Measurements from ENCODE around the gene E2F2. TPM values are rescaled to one million over a fixed set of nuclear protein-coding genes. Genes with fewer than 3 reads are reported as not detected.

E2F2 gene
- total RNA-seq, 5 donors from 2014 or later (not counting 1 experiment from before 2014, with no cell fraction given), result 1.7 to 3.1 (median 2.5) TPM

DNA sequence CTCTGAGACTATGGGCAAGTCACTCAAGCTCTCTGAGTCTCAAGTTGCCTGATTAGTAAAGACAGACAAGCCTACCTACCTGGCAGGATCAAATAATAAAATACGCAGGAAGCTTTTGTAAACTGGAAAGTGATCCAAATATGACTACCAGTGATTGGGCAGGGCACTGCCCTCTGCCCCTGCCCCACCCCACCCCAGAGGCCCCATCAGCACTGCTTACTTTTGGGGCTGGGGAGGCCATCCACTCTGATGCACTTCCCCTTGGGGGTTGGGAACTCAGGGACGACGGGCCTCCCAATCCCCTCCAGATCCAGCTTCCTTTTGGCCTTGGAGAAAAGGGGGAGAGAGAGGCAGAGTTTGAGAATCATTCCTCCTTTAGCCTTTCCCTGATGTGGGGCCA, 6.9 kb downstream of the E2F2 start:
- H3K36me3 Mint-ChIP-seq, result no peaks in the 10 kb centered on the region
- no peaks in the 10 kb centered on the region for H3K27me3 Mint-ChIP-seq
- H3K27ac Mint-ChIP-seq, result peak overlapping the region; percentile 95 to 99
- POLR2A ChIA-PET, result interaction anchor here in 1 of 2 donors (0.7 kb wide), 1 partner anchor 25 kb away, joined by 4 read pairs; no protein-coding TSS in a partner anchor
- WGBS (ENCODE audit: insufficient coverage), result no CpG with 5 or more reads among the region's 3 CpGs
- Histone ChIP-seq H3K27ac (ENCODE audit: low read length) (peak overlapping the region; percentile 77), H3K4me3 (ENCODE audit: control insufficient read depth in 1 of 2, extremely low read depth in 1 of 2, low read length in 1 of 2) (no peak overlapping the region), H3K36me3 (ENCODE audit: control insufficient read depth in 2 of 2, extremely low read depth in 1 of 2, insufficient read depth in 1 of 2, low read length in 1 of 2) (no peaks in the 10 kb centered on the region), H3K9me3 (no peaks in the 10 kb centered on the region), H3K4me1 (ENCODE audit: control insufficient read depth in 1 of 2, extremely low read depth in 1 of 2, insufficient read depth in 2 of 2, low read length in 2 of 2) (peaks cover 45 to 61% of the 10 kb centered on the region in 2 experiments), H3K27me3 (replicated peaks in 1 of 2; ENCODE audit: control insufficient read depth in 2 of 2, extremely low read depth in 1 of 2, insufficient read depth in 2 of 2, low read length in 1 of 2) (no peaks in the 10 kb centered on the region)
- ATAC-seq (replicated peaks in 1 of 4) (no peak), DNase-seq (no peak)
- CTCF ChIA-PET, result interaction anchor here in 1 of 2 donors (0.8 to 6.6 kb wide), 4 partner anchors 16 to 113 kb away, joined by 4 to 52 read pairs (median 6); no protein-coding TSS in a partner anchor
- peaks cover 43 to 68% (median 57%) of the 10 kb centered on the region in 3 donors for H3K4me1 Mint-ChIP-seq
- H3K9me3 Mint-ChIP-seq, result no peaks in the 10 kb centered on the region
- H3K4me3 Mint-ChIP-seq, result peak overlapping the region in 1 of 3 donors; percentile 90

DNA sequence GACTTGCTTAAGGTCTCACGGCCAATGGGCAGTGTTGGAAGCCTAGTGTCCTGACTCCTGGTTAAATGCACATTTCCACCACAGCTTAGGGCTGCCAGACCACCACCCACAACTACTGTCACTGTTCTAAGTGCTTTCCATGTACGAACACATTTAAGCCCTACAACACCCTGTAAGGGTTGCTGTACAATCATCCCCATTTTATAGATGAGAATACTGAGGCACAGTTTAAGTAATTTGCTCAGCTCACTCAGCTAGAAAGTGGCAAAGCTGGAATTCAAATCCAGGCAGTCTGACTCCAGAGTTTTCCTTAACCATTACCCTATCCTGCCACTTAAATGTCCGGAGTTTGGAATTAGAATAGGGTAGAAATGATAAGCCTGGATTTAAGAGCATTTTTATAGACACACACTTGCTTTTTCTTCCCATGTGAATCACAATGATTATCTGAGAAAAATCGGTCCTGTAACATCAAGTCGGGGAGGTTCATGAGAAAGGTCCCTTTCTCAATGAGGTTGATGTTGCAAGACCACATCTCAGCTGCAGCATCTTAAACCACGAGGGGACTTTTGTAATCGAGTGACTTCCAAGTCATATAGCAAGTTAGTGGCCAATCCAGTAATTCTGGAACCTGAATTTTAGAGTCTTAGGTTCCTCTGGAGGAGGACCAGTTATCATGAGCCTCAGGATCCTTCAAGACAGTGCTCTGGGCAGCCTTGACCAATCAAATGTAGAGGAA, 8.6 kb downstream of the E2F2 start:
- no peak for DNase-seq
- POLR2A ChIA-PET, result no interaction called here

GRCh38 chr1:23521588-23521987, 9.4 kb downstream of the E2F2 start:
- H3K27me3 Mint-ChIP-seq, result no peaks in the 10 kb centered on the region
- CTCF ChIA-PET, result interaction anchor here in 1 of 2 donors (1.4 kb wide), 1 partner anchor 25 kb away, joined by 4 read pairs; no protein-coding TSS in a partner anchor
- Histone ChIP-seq H3K27me3 (replicated peaks in 1 of 2; ENCODE audit: control insufficient read depth in 2 of 2, extremely low read depth in 1 of 2, insufficient read depth in 2 of 2, low read length in 1 of 2) (no peaks in the 10 kb centered on the region), H3K36me3 (ENCODE audit: control insufficient read depth in 2 of 2, extremely low read depth in 1 of 2, insufficient read depth in 1 of 2, low read length in 1 of 2) (no peaks in the 10 kb centered on the region), H3K9me3 (no peaks in the 10 kb centered on the region), H3K4me1 (ENCODE audit: control insufficient read depth in 1 of 2, extremely low read depth in 1 of 2, insufficient read depth in 2 of 2, low read length in 2 of 2) (peaks cover 21 to 35% of the 10 kb centered on the region in 2 experiments), H3K4me3 (ENCODE audit: control insufficient read depth in 1 of 2, extremely low read depth in 1 of 2, low read length in 1 of 2) (no peak overlapping the region), H3K27ac (ENCODE audit: low read length) (no peak overlapping the region)
- 98% methylated on average over 14 of the region's 16 CpGs for WGBS (ENCODE audit: insufficient coverage)
- POLR2A ChIA-PET, result no interaction called here
- no peaks in the 10 kb centered on the region for H3K9me3 Mint-ChIP-seq
- ATAC-seq (replicated peaks in 1 of 4), result no peak
- H3K4me3 Mint-ChIP-seq, result no peak overlapping the region
- no peaks in the 10 kb centered on the region for H3K36me3 Mint-ChIP-seq
- no peak for DNase-seq
- peaks cover 17 to 42% (median 32%) of the 10 kb centered on the region in 3 donors for H3K4me1 Mint-ChIP-seq
- peak overlapping the region; percentile 25 to 50 for H3K27ac Mint-ChIP-seq

More for the DNA sequence above, 8.6 kb downstream of the E2F2 start:
- H3K9me3 Mint-ChIP-seq, result no peaks in the 10 kb centered on the region
- peak overlapping the region; percentile 72 to 79 for H3K27ac Mint-ChIP-seq
- H3K4me3 ChIP-seq (ENCODE audit: control insufficient read depth in 1 of 2, extremely low read depth in 1 of 2, low read length in 1 of 2), result no peak overlapping the region
- peaks cover 25 to 51% (median 40%) of the 10 kb centered on the region in 3 donors for H3K4me1 Mint-ChIP-seq
- no peak overlapping the region for H3K4me3 Mint-ChIP-seq
- H3K27me3 ChIP-seq (replicated peaks in 1 of 2; ENCODE audit: control insufficient read depth in 2 of 2, extremely low read depth in 1 of 2, insufficient read depth in 2 of 2, low read length in 1 of 2), result no peaks in the 10 kb centered on the region
- H3K9me3 ChIP-seq, result no peaks in the 10 kb centered on the region
- H3K4me1 ChIP-seq (ENCODE audit: control insufficient read depth in 1 of 2, extremely low read depth in 1 of 2, insufficient read depth in 2 of 2, low read length in 2 of 2), result peaks cover 29 to 44% of the 10 kb centered on the region in 2 experiments
- no peak for ATAC-seq (replicated peaks in 1 of 4)
- H3K36me3 Mint-ChIP-seq, result no peaks in the 10 kb centered on the region
- H3K36me3 ChIP-seq (ENCODE audit: control insufficient read depth in 2 of 2, extremely low read depth in 1 of 2, insufficient read depth in 1 of 2, low read length in 1 of 2), result no peaks in the 10 kb centered on the region
- 35% methylated on average over 5 of the region's 7 CpGs for WGBS (ENCODE audit: insufficient coverage)
- H3K27ac ChIP-seq (ENCODE audit: low read length), result peak overlapping the region; percentile 23
- H3K27me3 Mint-ChIP-seq, result no peaks in the 10 kb centered on the region
- CTCF ChIA-PET, result interaction anchor here in 1 of 2 donors (1.4 kb wide), 1 partner anchor 26 kb away, joined by 4 read pairs; no protein-coding TSS in a partner anchor

- POLR2A ChIA-PET, result no interaction called here
These were observed 13.5 kb downstream of the E2F2 start for GRCh38 chr1:23517581-23517980.

GRCh38 chr1:23515905-23516304, 15.1 kb downstream of the E2F2 start:
- H3K27ac ChIP-seq (ENCODE audit: low read length), result no peak overlapping the region
- no peaks in the 10 kb centered on the region for H3K4me1 ChIP-seq (ENCODE audit: control insufficient read depth in 1 of 2, extremely low read depth in 1 of 2, insufficient read depth in 2 of 2, low read length in 2 of 2)
- H3K27me3 Mint-ChIP-seq, result no peaks in the 10 kb centered on the region
- no peak overlapping the region for H3K27ac Mint-ChIP-seq
- no peak for DNase-seq
- peaks cover 0 to 3% of the 10 kb centered on the region in 2 donors for H3K36me3 ChIP-seq (ENCODE audit: control insufficient read depth in 2 of 2, extremely low read depth in 1 of 2, insufficient read depth in 1 of 2, low read length in 1 of 2)
- CTCF ChIA-PET, result interaction anchor here (0.5 to 1.5 kb wide), 2 partner anchors 16 to 18 kb away, joined by 3 to 5 read pairs; no protein-coding TSS in a partner anchor
- H3K4me3 Mint-ChIP-seq, result no peak overlapping the region
- H3K4me1 Mint-ChIP-seq, result no peaks in the 10 kb centered on the region
- no peaks in the 10 kb centered on the region for H3K27me3 ChIP-seq (replicated peaks in 1 of 2; ENCODE audit: control insufficient read depth in 2 of 2, extremely low read depth in 1 of 2, insufficient read depth in 2 of 2, low read length in 1 of 2)
- no peaks in the 10 kb centered on the region for H3K9me3 Mint-ChIP-seq
- H3K9me3 ChIP-seq, result no peaks in the 10 kb centered on the region
- no peak overlapping the region for H3K4me3 ChIP-seq (ENCODE audit: control insufficient read depth in 1 of 2, extremely low read depth in 1 of 2, low read length in 1 of 2)
- WGBS (ENCODE audit: insufficient coverage), result no CpG with 5 or more reads among the region's 4 CpGs
- POLR2A ChIA-PET, result no interaction called here
- no peaks in the 10 kb centered on the region for H3K36me3 Mint-ChIP-seq
- no peak for ATAC-seq (replicated peaks in 1 of 4)

More at GRCh38 chr1:23517581-23517980, 13.5 kb downstream of the E2F2 start:
- Histone ChIP-seq H3K27ac (ENCODE audit: low read length) (no peak overlapping the region), H3K36me3 (ENCODE audit: control insufficient read depth in 2 of 2, extremely low read depth in 1 of 2, insufficient read depth in 1 of 2, low read length in 1 of 2) (peaks cover 0 to 3% of the 10 kb centered on the region in 2 donors), H3K4me3 (ENCODE audit: control insufficient read depth in 1 of 2, extremely low read depth in 1 of 2, low read length in 1 of 2) (no peak overlapping the region), H3K27me3 (replicated peaks in 1 of 2; ENCODE audit: control insufficient read depth in 2 of 2, extremely low read depth in 1 of 2, insufficient read depth in 2 of 2, low read length in 1 of 2) (no peaks in the 10 kb centered on the region), H3K9me3 (no peaks in the 10 kb centered on the region), H3K4me1 (ENCODE audit: control insufficient read depth in 1 of 2, extremely low read depth in 1 of 2, insufficient read depth in 2 of 2, low read length in 2 of 2) (no peaks in the 10 kb centered on the region)
- 96% methylated on average over 7 of the region's 9 CpGs for WGBS (ENCODE audit: insufficient coverage)
- DNase-seq (no peak), ATAC-seq (replicated peaks in 1 of 4) (no peak)
- Mint-ChIP-seq H3K4me3 (no peak overlapping the region), H3K36me3 (no peaks in the 10 kb centered on the region), H3K27me3 (no peaks in the 10 kb centered on the region), H3K9me3 (no peaks in the 10 kb centered on the region), H3K27ac (no peak overlapping the region), H3K4me1 (peaks cover 0 to 6% (median 4%) of the 10 kb centered on the region in 3 donors)
- CTCF ChIA-PET, result interaction anchor here (0.7 to 2.7 kb wide), 2 partner anchors 20 to 22 kb away, joined by 8 to 11 read pairs; no protein-coding TSS in a partner anchor

DNA sequence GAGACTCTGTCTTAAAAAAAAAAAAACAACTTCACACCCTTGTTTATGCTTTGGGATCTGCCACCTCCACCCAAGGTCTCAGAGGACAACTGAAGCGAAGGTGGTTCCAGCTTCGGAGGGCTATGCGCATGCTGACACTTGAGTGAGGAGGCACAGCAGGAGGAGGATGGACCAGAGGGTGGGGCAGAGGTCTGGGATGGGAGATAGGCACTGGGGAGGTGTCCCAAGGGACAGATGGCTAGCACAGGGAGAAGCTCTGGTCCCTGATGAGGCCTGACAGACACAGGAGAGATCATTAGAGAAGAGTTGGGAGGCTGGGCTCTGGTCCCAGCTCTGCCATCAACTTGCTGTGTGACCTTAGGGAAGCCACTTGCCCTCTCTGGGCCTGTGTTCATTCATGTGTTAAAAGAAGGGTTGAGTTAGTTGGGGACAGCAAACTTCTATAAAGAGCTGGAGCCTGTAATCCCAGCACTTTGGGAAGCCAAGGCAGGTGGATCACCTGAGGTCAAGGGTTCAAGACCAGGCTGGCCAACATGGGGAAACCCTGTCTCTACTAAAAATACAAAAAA, 16.8 kb downstream of the E2F2 start:
- Histone ChIP-seq H3K27me3 (replicated peaks in 1 of 2; ENCODE audit: control insufficient read depth in 2 of 2, extremely low read depth in 1 of 2, insufficient read depth in 2 of 2, low read length in 1 of 2) (no peaks in the 10 kb centered on the region), H3K27ac (ENCODE audit: low read length) (no peak overlapping the region), H3K4me3 (ENCODE audit: control insufficient read depth in 1 of 2, extremely low read depth in 1 of 2, low read length in 1 of 2) (no peak overlapping the region), H3K36me3 (ENCODE audit: control insufficient read depth in 2 of 2, extremely low read depth in 1 of 2, insufficient read depth in 1 of 2, low read length in 1 of 2) (peaks cover 0 to 5% of the 10 kb centered on the region in 2 donors), H3K4me1 (ENCODE audit: control insufficient read depth in 1 of 2, extremely low read depth in 1 of 2, insufficient read depth in 2 of 2, low read length in 2 of 2) (no peaks in the 10 kb centered on the region), H3K9me3 (no peaks in the 10 kb centered on the region)
- Mint-ChIP-seq H3K9me3 (no peaks in the 10 kb centered on the region), H3K27ac (no peak overlapping the region), H3K4me3 (no peak overlapping the region), H3K36me3 (no peaks in the 10 kb centered on the region), H3K27me3 (no peaks in the 10 kb centered on the region), H3K4me1 (no peaks in the 10 kb centered on the region)
- DNase-seq (no peak), ATAC-seq (replicated peaks in 1 of 4) (no peak)
- ChIA-PET CTCF (interaction anchor here (0.6 to 0.8 kb wide), 3 partner anchors 21 to 254 kb away, joined by 3 to 4 read pairs (median 3); no protein-coding TSS in a partner anchor), POLR2A (interaction anchor here in 1 of 2 donors (0.9 kb wide), 1 partner anchor 23 kb away, joined by 3 read pairs; no protein-coding TSS in a partner anchor)
- 100% methylated on average over 3 of the region's 3 CpGs for WGBS (ENCODE audit: insufficient coverage)

Data from T-cell (primary cell).